KBM-7 (cell line): ENCODE data around the gene RXRA.
A peak's percentile ranks its signal among the peaks of the same experiment; 100 is the strongest.

Experiments
- DNase-seq: peaks from one replicate; pipeline ENCODE4 v3.0.0-alpha.2; 2015
- in situ Hi-C: fragments of 300-500 bp; cut with MboI; formaldehyde crosslinking; loops from 2 replicates; pipeline ENCODE4 v1.14.3; 2020; ENCODE audit warnings: low sequenced_read_pairs, low pct_unique_long_range_greater_than_20kb, mixed read lengths

The RXRA gene

DNA sequence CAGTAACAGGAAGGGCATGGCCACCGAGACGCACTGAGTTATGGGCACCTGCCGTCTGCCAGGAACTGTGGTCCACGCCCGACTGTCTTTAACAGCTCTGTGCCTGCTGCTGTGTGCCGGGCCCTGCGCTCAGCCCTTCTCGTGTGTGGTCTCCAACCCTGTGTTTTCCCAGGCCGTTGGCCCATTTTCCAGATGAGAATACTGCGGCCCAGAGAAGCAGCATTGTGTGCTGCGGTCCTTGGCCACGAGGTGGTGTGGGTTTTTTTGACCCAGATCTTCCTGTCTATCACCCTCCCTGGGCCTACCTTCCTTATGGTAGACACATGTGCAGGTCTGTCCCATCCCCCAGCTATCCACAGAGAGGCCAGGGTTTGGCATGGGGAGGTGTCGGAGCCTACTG is 47.0 kb downstream of the RXRA start:
- in situ Hi-C loops: no loop called here
- DNase-seq: no peak

GRCh38 chr9:134373953-134374300 is 47.7 kb downstream of the RXRA start:
- in situ Hi-C loops: no loop called here

DNA sequence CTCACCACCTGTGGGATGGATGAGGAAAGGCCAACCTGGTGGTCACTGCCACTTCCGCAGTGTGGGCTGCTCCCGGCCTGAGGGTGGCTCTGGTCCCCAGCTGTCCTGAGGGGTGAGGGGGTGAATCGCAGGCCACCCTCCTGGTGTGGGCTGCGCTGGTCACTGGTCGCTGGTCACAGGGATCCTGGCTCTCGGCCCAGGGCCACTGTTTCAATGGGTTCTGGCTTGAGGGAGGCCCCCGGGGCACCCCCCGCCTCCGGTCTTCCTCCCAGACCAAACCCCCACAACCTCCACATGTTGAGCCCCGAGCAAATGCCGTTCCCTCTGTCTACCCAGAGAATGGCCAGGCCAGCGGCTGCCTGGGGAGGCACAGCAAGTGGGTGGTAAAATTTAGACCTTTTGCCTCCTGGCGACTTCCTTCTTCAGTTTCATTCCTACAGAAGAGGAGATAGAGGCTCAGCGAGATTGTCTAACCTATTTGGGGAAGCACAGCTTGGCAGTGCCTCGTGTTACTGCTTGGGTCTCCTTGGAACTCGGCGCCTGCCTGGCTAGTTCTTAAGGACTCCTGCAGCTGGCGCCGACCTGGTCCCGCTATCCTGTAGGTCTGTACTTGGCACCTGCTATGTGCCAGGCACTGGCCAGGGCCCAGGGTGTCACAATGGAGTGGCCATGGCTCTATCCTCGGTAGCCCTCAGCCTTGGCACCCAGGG is 48.2 kb downstream of the RXRA start:
- in situ Hi-C loops: no loop called here
- DNase-seq: no peak

More at GRCh38 chr9:134373953-134374300, 47.7 kb downstream of the RXRA start:
- no peak for DNase-seq

DNA sequence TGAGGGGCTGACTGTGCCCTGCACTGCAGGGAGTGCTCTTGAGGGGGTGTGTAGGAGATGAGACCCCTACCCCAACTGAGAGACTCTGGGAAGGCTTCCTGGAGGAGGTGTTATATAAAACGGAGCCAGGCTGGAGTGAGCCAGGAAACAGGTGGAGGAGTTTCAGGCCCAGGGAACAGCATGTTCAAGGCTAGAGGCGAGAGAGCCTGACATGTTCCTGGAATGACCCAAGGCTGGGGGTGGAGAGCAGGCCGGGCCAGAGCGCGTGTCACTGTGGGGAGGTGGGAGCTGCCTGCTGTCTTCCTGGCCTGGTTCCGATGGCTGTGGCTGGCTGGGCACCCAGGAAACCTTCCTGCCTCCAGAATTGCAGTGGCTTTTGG is 48.7 kb downstream of the RXRA start:
- in situ Hi-C loops: no loop called here
- DNase-seq: no peak

- in situ Hi-C loops: no loop called here
- DNase-seq: no peak
Observed at GRCh38 chr9:134375430-134376385, 49.5 kb downstream of the RXRA start.

GRCh38 chr9:134376386-134377142 is 50.3 kb downstream of the RXRA start:
- in situ Hi-C loops: no loop called here
- DNase-seq: no peak

DNA sequence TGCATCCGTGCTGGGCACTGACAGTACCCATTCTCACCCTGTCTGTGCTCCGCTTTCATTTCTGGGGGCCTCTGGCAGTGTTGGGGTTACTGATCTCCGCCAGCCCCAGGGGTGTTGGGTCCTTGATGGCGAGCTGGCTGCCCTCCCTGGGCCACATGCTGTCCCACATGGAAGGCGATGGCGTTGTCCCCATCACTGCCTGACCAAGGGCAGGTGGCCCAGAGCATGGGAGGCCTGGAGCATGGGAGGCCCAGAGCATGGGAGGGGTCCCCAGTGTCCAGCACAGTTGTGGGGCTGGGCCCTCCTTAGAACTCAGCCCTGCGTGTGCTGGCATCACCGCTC is 50.9 kb downstream of the RXRA start:
- in situ Hi-C loops: no loop called here
- DNase-seq: no peak

DNA sequence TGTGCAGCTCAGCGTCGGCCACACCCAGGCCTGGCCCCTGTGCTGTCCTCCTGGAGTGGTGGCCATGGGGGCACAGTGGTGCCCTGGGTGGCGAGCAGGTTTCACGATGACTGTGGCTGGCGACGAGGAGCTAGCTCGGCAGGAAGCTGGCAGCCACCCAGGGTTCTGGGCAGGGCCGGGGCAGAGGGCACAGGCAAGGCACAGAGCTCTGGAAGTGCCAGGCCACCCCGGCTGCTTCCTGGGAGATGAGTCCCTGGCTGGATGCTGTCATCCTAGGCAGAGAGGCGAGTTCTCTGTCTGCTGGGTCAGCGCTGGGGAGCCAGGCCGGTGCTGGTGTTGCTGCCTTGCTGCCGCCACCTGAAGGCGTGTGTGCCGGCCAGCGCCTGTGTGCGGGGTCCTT is 51.7 kb downstream of the RXRA start:
- no peak for DNase-seq
- in situ Hi-C loops: no loop called here

DNA sequence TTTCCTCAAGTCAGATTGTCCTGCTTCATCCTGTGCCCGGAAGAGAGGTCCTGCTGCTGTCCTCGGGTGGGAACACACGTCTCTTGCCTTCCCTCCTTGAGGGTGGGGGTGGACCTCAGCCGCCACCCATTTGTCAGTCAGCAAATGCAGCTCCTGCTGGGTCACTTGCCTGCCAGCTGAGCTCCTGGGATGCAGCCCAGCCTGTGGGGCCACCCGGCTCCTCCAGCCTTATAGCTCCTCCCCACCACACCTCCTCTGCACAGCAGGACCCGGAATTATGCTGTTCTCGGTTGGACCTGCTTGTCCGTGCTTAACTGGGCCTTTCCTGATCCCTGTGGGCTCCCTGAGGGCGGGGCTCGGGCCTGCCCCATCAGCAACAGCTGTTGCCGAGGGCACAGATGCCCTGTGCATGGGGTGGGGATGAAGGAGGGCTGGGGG is 52.7 kb downstream of the RXRA start:
- in situ Hi-C loops: no loop called here
- DNase-seq: no peak

GRCh38 chr9:134379831-134380365 is 53.6 kb downstream of the RXRA start:
- no peak for DNase-seq
- in situ Hi-C loops: no loop called here

DNA sequence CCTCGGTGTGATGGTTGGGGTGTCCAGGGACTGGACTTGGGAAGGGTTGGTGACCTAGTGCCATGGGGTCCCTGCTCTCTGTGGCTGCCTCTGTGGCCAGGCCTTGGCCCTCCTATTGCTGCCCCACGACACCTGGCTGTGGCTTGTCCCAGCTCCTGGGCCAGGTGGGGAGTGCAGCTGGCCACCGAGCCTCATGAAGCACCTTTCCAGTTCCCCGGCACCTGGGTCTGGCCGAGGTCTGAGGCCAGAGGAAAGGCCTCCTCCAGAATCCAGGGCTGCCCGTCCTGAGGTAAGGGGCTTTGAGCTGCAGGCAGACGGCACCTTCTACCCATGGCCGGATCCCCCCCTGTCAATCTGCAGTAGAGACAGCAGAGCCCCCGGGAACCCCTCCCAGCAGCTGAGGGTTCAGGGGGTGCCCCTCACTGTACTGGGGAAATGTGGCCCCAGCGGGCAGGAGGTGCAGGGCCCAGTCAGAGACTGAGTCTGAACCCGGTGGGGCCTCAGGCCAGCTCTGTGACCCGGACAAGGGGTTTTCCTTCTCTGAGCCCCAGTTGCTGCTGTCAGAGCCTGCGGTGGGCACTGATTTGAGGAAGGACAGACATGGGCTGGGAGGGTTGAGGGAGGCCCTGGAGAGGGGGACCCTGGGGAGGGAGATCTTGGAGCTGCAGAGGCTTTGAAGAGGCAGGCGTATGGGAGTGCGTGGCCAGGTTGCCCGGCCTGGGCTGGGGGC is 54.5 kb downstream of the RXRA start:
- DNase-seq: no peak
- in situ Hi-C loops: no loop called here

- in situ Hi-C loops: no loop called here
- DNase-seq: no peak
Observed at GRCh38 chr9:134381272-134381661, 55.0 kb downstream of the RXRA start.

GRCh38 chr9:134381671-134382516 is 55.6 kb downstream of the RXRA start:
- in situ Hi-C loops: no loop called here
- DNase-seq: peak; percentile 81

GRCh38 chr9:134382733-134383132 is 56.5 kb downstream of the RXRA start:
- no peak for DNase-seq
- in situ Hi-C loops: no loop called here

- DNase-seq: no peak
- in situ Hi-C loops: no loop called here
Observed at GRCh38 chr9:134383148-134383547, 56.9 kb downstream of the RXRA start.

DNA sequence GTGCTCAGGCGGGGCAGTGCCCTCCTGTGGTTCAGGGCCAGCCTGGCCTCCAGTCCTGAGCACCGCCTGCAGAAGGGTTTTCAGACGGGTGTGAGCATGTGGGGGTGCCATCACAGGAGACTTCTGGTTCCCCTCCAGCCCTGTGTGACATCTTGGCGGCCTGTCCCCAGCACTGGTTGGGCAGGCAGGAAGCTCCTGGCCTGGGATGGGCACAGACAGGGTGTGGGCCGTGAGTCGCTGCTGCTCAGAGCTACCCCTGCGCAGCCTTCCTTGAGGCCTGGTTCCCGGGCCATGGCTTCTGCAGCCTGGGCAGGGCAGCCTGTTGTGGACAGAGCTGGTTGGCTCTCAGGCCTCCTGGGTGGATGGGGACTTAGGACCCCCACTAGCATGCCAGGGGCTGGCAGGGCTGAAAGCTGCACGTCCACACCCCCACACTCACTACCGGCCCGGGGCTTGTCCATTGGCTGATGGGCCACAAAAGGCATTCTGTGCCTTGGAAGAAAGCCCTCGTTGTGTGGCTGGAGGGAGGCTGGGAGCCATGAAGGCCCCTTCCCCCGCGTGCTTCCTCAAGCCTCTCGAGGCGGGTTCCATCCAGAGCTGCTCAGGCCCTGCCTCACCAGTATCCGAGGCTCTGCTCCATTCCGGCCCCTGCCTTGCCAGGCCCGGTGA is 58.7 kb downstream of the RXRA start:
- in situ Hi-C loops: no loop called here
- no peak for DNase-seq

GRCh38 chr9:134385915-134386314 is 59.7 kb downstream of the RXRA start:
- in situ Hi-C loops: no loop called here
- DNase-seq: peak; percentile 35
